Thyroid gland (tissue), 4 donors: ENCODE data around the gene ARPC4.

Experiments used
- POLR2A ChIP-seq, 2 donors: fragments of 450-650 bp; IDR thresholded peaks; one replicate each; pipeline ENCODE4 v1.6.1; 2017; ENCODE audit warnings: antibody characterized with exemption in 2 of 2, mild to moderate bottlenecking in 2 of 2, moderate library complexity in 1 of 2
- TF ChIP-seq, protein P1 (sequence below), 6 experiments: fragments of 200-600 bp in 3 of 6; fragments of 450-650 bp in 3 of 6; sonication (generic) in 3 of 6; IDR thresholded peaks; one replicate each; pipeline ENCODE4 v1.5.1; 2016 to 2019; ENCODE audit warnings: antibody characterized with exemption in 6 of 6, mild to moderate bottlenecking in 2 of 6, inconsistent platforms in 1 of 6, moderate library complexity in 1 of 6

DNA sequence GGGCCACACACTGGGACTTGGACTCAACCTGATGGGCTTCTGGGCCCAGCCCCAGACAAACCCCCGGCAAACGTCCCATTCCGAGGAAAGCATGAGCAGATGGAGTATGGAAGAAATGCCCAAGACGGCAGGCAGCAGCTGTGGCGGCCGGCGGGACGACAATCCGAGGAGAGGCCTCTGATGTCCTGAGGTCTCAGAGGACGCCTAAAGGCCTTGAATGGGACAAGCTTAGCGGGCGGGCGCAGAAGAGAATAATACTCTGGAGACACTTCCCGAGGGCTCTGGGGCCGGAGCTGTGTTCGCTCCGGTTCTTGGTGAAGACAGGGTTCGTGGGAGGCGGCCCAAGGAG is 43.6 kb upstream of the ARPC4 start:
- TF ChIP-seq, protein P1, sequence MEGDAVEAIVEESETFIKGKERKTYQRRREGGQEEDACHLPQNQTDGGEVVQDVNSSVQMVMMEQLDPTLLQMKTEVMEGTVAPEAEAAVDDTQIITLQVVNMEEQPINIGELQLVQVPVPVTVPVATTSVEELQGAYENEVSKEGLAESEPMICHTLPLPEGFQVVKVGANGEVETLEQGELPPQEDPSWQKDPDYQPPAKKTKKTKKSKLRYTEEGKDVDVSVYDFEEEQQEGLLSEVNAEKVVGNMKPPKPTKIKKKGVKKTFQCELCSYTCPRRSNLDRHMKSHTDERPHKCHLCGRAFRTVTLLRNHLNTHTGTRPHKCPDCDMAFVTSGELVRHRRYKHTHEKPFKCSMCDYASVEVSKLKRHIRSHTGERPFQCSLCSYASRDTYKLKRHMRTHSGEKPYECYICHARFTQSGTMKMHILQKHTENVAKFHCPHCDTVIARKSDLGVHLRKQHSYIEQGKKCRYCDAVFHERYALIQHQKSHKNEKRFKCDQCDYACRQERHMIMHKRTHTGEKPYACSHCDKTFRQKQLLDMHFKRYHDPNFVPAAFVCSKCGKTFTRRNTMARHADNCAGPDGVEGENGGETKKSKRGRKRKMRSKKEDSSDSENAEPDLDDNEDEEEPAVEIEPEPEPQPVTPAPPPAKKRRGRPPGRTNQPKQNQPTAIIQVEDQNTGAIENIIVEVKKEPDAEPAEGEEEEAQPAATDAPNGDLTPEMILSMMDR (IDR thresholded peaks at IDR 0.05): no peak
- no peak for TF ChIP-seq POLR2A (IDR thresholded peaks at IDR 0.05)
